Activated CD8-positive, alpha-beta memory T cell treated with anti-CD3 and anti-CD28 coated beads for 24 hours (primary cell): ENCODE data around the gene CLSTN1.
"Not testable (repeated sequence)": the region's sequence is repeated elsewhere in the genome, so short reads cannot be mapped to it uniquely, and the experiment has no call there.

Experiments
- DNase-seq: peaks from one replicate; pipeline ENCODE4 v3.0.0-alpha.2; 2020

CLSTN1 gene

GRCh38 chr1:9728451-9729295 is 95.1 kb downstream of the CLSTN1 start:
- DNase-seq: peak; percentile 87

GRCh38 chr1:9726905-9727595 is 96.7 kb downstream of the CLSTN1 start:
- no peak for DNase-seq

GRCh38 chr1:9726406-9726805 is 97.4 kb downstream of the CLSTN1 start:
- DNase-seq: no peak

- peak; percentile 88 for DNase-seq
These were observed 98.9 kb downstream of the CLSTN1 start for GRCh38 chr1:9724706-9725476.

GRCh38 chr1:9723926-9724325 is 99.8 kb downstream of the CLSTN1 start:
- no peak for DNase-seq

GRCh38 chr1:9723068-9723805 is 100.5 kb downstream of the CLSTN1 start:
- DNase-seq: no peak

- no peak for DNase-seq
These were observed 101.4 kb downstream of the CLSTN1 start for GRCh38 chr1:9722378-9722749.

GRCh38 chr1:9721606-9722377 is 102.0 kb downstream of the CLSTN1 start:
- peak; percentile 96 for DNase-seq

- no peak for DNase-seq
These were observed 102.8 kb downstream of the CLSTN1 start for GRCh38 chr1:9720785-9721605.

- DNase-seq: no peak
These were observed 103.6 kb downstream of the CLSTN1 start for GRCh38 chr1:9719978-9720722.

- DNase-seq: no peak
These were observed 105.6 kb downstream of the CLSTN1 start for GRCh38 chr1:9718006-9718680.

- peak; percentile 91 for DNase-seq
These were observed 106.4 kb downstream of the CLSTN1 start for GRCh38 chr1:9717193-9718005.

- DNase-seq: peak; percentile 80
These were observed 107.2 kb downstream of the CLSTN1 start for GRCh38 chr1:9716404-9717192.

GRCh38 chr1:9715536-9716226 is 108.1 kb downstream of the CLSTN1 start:
- peak; percentile 83 for DNase-seq

- DNase-seq: no peak
These were observed 109.5 kb downstream of the CLSTN1 start for GRCh38 chr1:9714257-9714718.

GRCh38 chr1:9712767-9713166 is 111.0 kb downstream of the CLSTN1 start:
- DNase-seq: not testable (repeated sequence)

- no peak for DNase-seq
These were observed 112.2 kb downstream of the CLSTN1 start for GRCh38 chr1:9711466-9712020.
